ENCODE measurements around the gene PLEKHG5.

DNA sequence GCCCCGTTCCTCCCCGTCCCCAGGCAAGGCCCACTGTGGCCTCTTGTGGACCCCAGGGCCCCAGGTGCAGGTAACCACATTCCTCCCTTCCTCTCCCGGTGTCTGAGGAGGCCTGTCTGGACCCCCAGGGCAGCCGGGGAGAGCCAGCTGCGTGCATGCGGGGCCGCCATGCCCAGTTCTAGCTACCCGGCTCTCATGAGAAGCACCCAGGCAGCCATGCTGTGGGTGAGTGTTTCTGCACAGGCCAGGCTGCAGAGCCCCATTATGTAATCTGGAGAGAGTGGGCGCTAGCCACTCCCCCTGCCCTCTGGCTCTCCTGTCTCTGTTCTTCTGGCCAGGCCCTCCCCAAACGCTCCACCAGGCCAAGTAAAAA is 18.4 kb upstream of the PLEKHG5 start:
- TF ChIP-seq POLR2A (IDR thresholded peaks at IDR 0.05) (no peak), CTCF (IDR thresholded peaks at IDR 0.05 in 8 of 11, conservative IDR thresholded peaks at IDR 0.05 in 3 of 11) (no peak), POLR2AphosphoS5 (IDR thresholded peaks at IDR 0.05) (no peak)

Data from spleen (tissue), 7 donors.